ENCODE results near the gene RANGRF.

RANGRF gene

GRCh38 chr17:8274816-8275215 is 13.7 kb upstream of the RANGRF start:
- no peak for DNase-seq

GRCh38 chr17:8275421-8276290 is 12.8 kb upstream of the RANGRF start:
- no peak for DNase-seq

GRCh38 chr17:8277317-8277716 is 11.2 kb upstream of the RANGRF start:
- DNase-seq = no peak

- no peak for DNase-seq
Measured at GRCh38 chr17:8282345-8282744, 6.1 kb upstream of the RANGRF start.

- DNase-seq = no peak
Measured at GRCh38 chr17:8283356-8283755, 5.1 kb upstream of the RANGRF start.

- no peak for DNase-seq
Measured at GRCh38 chr17:8284126-8284525, 4.3 kb upstream of the RANGRF start.

GRCh38 chr17:8285270-8286181 is 2.9 kb upstream of the RANGRF start:
- DNase-seq = no peak

- no peak for DNase-seq
Measured at GRCh38 chr17:8287651-8288335, 677 bp upstream of the RANGRF start.

- no peak for DNase-seq
Measured at GRCh38 chr17:8289103-8289397, 580 bp downstream of the RANGRF start.

- no peak for DNase-seq
Measured at GRCh38 chr17:8290043-8290442, 1.6 kb downstream of the RANGRF start.

GRCh38 chr17:8292639-8293395 is 4.3 kb downstream of the RANGRF start:
- no peak for DNase-seq

GRCh38 chr17:8294361-8294760 is 5.9 kb downstream of the RANGRF start:
- DNase-seq = no peak

GRCh38 chr17:8294814-8295316 is 6.4 kb downstream of the RANGRF start:
- DNase-seq = no peak

GRCh38 chr17:8300226-8300625 is 11.8 kb downstream of the RANGRF start:
- DNase-seq = no peak

GRCh38 chr17:8300627-8301242 is 12.3 kb downstream of the RANGRF start:
- DNase-seq = peak; percentile 62

- DNase-seq = no peak
Measured at GRCh38 chr17:8310601-8311123, 22.2 kb downstream of the RANGRF start.

- no peak for DNase-seq
Measured at GRCh38 chr17:8311131-8311790, 22.8 kb downstream of the RANGRF start.

GRCh38 chr17:8312251-8312650 is 23.8 kb downstream of the RANGRF start:
- DNase-seq = no peak

- DNase-seq = no peak
Measured at GRCh38 chr17:8312726-8313600, 24.5 kb downstream of the RANGRF start.

Data from stimulated activated CD4-positive, alpha-beta T cell treated with anti-CD3 and anti-CD28 coated beads, Interleukin-4, amount 100 ng/mL, for 24 hours (primary cell).